ENCODE measurements around the gene RPL28. TPM values are rescaled to one million over a fixed set of nuclear protein-coding genes. Genes with fewer than 3 reads are reported as not detected.

Gene RPL28
- total RNA-seq, 1 experiment from 2014 or later, result 836 TPM

GRCh38 chr19:55382522-55383054 lies 3.1 kb upstream of the RPL28 start:
- BruUV-seq (replicated peaks), result no TSS peak
- peaks cover 16% of the 10 kb centered on the region for H4K20me1 ChIP-seq (ENCODE audit: low read length)
- intact Hi-C loops (cut with micrococcal nuclease), result loop anchor here (10.0 kb wide), 1 partner anchor 168 kb away; no protein-coding TSS in a partner anchor
- H2AFZ ChIP-seq (ENCODE audit: low read length), result no peak overlapping the region
- peaks cover 19% of the 10 kb centered on the region for H3K36me3 ChIP-seq (ENCODE audit: low read depth, low read length)
- H3K9me2 ChIP-seq (replicated peaks; ENCODE audit: low read length), result no peaks in the 10 kb centered on the region
- DNase-seq (no peak), ATAC-seq (no peak)
- H3K4me3 ChIP-seq (ENCODE audit: low read length), result peak overlapping the region; percentile 78
- H3K9me3 ChIP-seq (ENCODE audit: low read length), result no peaks in the 10 kb centered on the region
- peaks cover 50% of the 10 kb centered on the region for H3K79me2 ChIP-seq (ENCODE audit: low read length)
- H3K27ac ChIP-seq (ENCODE audit: low read length), result no peak overlapping the region
- H3K27me3 ChIP-seq (ENCODE audit: low read length), result no peaks in the 10 kb centered on the region
- no peaks in the 10 kb centered on the region for H3F3A ChIP-seq (ENCODE audit: low read length, unreplicated experiment)
- TF ChIP-seq CTCF (conservative IDR thresholded peaks at IDR 0.05; ENCODE audit: low read depth, low read length) (no peak), EZH2phosphoT487 (IDR thresholded peaks at IDR 0.05; ENCODE audit: borderline replicate concordance, low read length) (no peak), EZH2 (IDR thresholded peaks at IDR 0.05; ENCODE audit: low read length, unreplicated experiment) (no peak)
- peaks cover 30% of the 10 kb centered on the region for H3K4me1 ChIP-seq (ENCODE audit: insufficient read depth, low read length)
- ChIA-PET POLR2A (ENCODE audit: unreplicated experiment) (interaction anchor here (0.5 kb wide), 1 partner anchor 105 kb away, joined by 3 read pairs; no protein-coding TSS in a partner anchor), CTCF (interaction anchor here (2.4 kb wide), 1 partner anchor 43 kb away, joined by 9 read pairs; the partner anchor contains the start of gene KMT5C)
- peak overlapping the region; percentile 95 for H3K4me2 ChIP-seq (ENCODE audit: low read length)
- peak overlapping the region; percentile 67; the same call in 1 of the 2 replicates for H3K9ac ChIP-seq (ENCODE audit: low read length)

GRCh38 chr19:55383279-55384130 lies 2.2 kb upstream of the RPL28 start:
- TF ChIP-seq CTCF (conservative IDR thresholded peaks at IDR 0.05; ENCODE audit: low read depth, low read length), result no peak
- no peak for TF ChIP-seq EZH2phosphoT487 (IDR thresholded peaks at IDR 0.05; ENCODE audit: borderline replicate concordance, low read length)
- TF ChIP-seq EZH2 (IDR thresholded peaks at IDR 0.05; ENCODE audit: low read length, unreplicated experiment), result no peak
- CTCF ChIA-PET, result interaction anchor here (0.6 to 2.4 kb wide), 6 partner anchors 10 to 223 kb away, joined by 3 to 12 read pairs (median 4); partner anchors contain the start of gene KMT5C
- H2AFZ ChIP-seq (ENCODE audit: low read length), result peak overlapping the region; percentile 69
- POLR2A ChIA-PET (ENCODE audit: unreplicated experiment), result interaction anchor here (0.6 to 1.4 kb wide), 2 partner anchors 29 to 44 kb away, joined by 3 to 8 read pairs; partner anchors contain the start of gene KMT5C
- H3K9me2 ChIP-seq (replicated peaks; ENCODE audit: low read length), result no peaks in the 10 kb centered on the region
- H3K4me1 ChIP-seq (ENCODE audit: insufficient read depth, low read length), result peaks cover 39% of the 10 kb centered on the region
- H3K4me2 ChIP-seq (ENCODE audit: low read length), result peak overlapping the region; percentile 95
- peak overlapping the region; percentile 98 for H3K4me3 ChIP-seq (ENCODE audit: low read length)
- peak; percentile 12 for ATAC-seq
- H3K36me3 ChIP-seq (ENCODE audit: low read depth, low read length), result peaks cover 28% of the 10 kb centered on the region
- H3K27ac ChIP-seq (ENCODE audit: low read length), result 0 out of 2 replicates have a peak overlapping the region, but pooled peaks have one; percentile 26
- H3K27me3 ChIP-seq (ENCODE audit: low read length), result no peaks in the 10 kb centered on the region
- H3K9me3 ChIP-seq (ENCODE audit: low read length), result no peaks in the 10 kb centered on the region
- H4K20me1 ChIP-seq (ENCODE audit: low read length), result peaks cover 25% of the 10 kb centered on the region
- intact Hi-C loops (cut with micrococcal nuclease), result loop anchor here (2.0 to 10.0 kb wide), 2 partner anchors 45 to 169 kb away; partner anchors contain the start of gene KMT5C
- peak; percentile 71 for DNase-seq
- H3K79me2 ChIP-seq (ENCODE audit: low read length), result peaks cover 59% of the 10 kb centered on the region
- BruUV-seq (replicated peaks), result TSS peak; percentile 30
- H3K9ac ChIP-seq (ENCODE audit: low read length), result peak overlapping the region; percentile 95
- H3F3A ChIP-seq (ENCODE audit: low read length, unreplicated experiment), result peaks cover 3% of the 10 kb centered on the region
